Activated CD4-positive, alpha-beta T cell treated with anti-CD3 and anti-CD28 coated beads, Interleukin-2, amount 50 U/mL, for 4 hours (primary cell): ENCODE results near the gene ERN1.
A peak's percentile ranks its signal among the peaks of the same experiment; 100 is the strongest.

ENCODE experiments used
- DNase-seq, 2 experiments: peaks; one replicate each; pipeline ENCODE4 v3.0.0-alpha.2; 2020

The ERN1 gene

GRCh38 chr17:64001763-64002529 is 128.0 kb downstream of the ERN1 start:
- no peak for DNase-seq

- no peak for DNase-seq
Observed at GRCh38 chr17:64001091-64001579, 128.8 kb downstream of the ERN1 start.

GRCh38 chr17:63999680-64000531 is 130.0 kb downstream of the ERN1 start:
- no peak for DNase-seq

GRCh38 chr17:63998721-63999679 is 130.9 kb downstream of the ERN1 start:
- DNase-seq, result no peak

- peak; percentile 58 to 61 for DNase-seq
Observed at GRCh38 chr17:63998050-63998720, 131.8 kb downstream of the ERN1 start, which contains the start of gene PRR29. Gene PRR29, plus strand, starts transcription at chr17:63998351. Its CDS starts 14 bp downstream, at chr17:63998365.

- no peak for DNase-seq
Observed at GRCh38 chr17:63997341-63998048, 132.4 kb downstream of the ERN1 start.

- DNase-seq, result no peak
Observed at GRCh38 chr17:63996430-63997182, 133.3 kb downstream of the ERN1 start.

GRCh38 chr17:63995626-63996025 is 134.3 kb downstream of the ERN1 start:
- no peak for DNase-seq

- DNase-seq, result no peak
Observed at GRCh38 chr17:63993368-63993985, 136.5 kb downstream of the ERN1 start.

- no peak for DNase-seq
Observed at GRCh38 chr17:63991611-63992010, 138.3 kb downstream of the ERN1 start.

- no peak for DNase-seq
Observed at GRCh38 chr17:63989622-63990345, 140.2 kb downstream of the ERN1 start.
